HG02981 (cell line): ENCODE results near the gene RC3H1.
A peak's percentile ranks its signal among the peaks of the same experiment; 100 is the strongest.
"Not testable (repeated sequence)": the region's sequence is repeated elsewhere in the genome, so short reads cannot be mapped to it uniquely, and the experiment has no call there.

Source experiments
- ATAC-seq: cut with Tn5 transposase; IDR thresholded peaks from one replicate; pipeline ENCODE4 v1.9.1; 2021; ENCODE audit warnings: mild to moderate bottlenecking, moderate library complexity; ENCODE audit not compliant: unreplicated experiment

Gene RC3H1

GRCh38 chr1:173954179-173954578 lies 68.0 kb downstream of the RC3H1 start:
- ATAC-seq, result no peak

GRCh38 chr1:173948594-173948993 lies 73.6 kb downstream of the RC3H1 start:
- no peak for ATAC-seq

- no peak for ATAC-seq
Observed at GRCh38 chr1:173946380-173946921, 75.7 kb downstream of the RC3H1 start.

GRCh38 chr1:173937062-173937461 lies 85.1 kb downstream of the RC3H1 start:
- ATAC-seq, result peak; percentile 65

- ATAC-seq, result no peak
Observed at GRCh38 chr1:173934440-173934839, 87.7 kb downstream of the RC3H1 start.

- not testable (repeated sequence) for ATAC-seq
Observed at GRCh38 chr1:173930541-173930940, 91.6 kb downstream of the RC3H1 start.

- ATAC-seq, result no peak
Observed at GRCh38 chr1:173925306-173926242, 96.6 kb downstream of the RC3H1 start.

GRCh38 chr1:173920861-173921260 lies 101.3 kb downstream of the RC3H1 start:
- no peak for ATAC-seq

GRCh38 chr1:173917635-173918493 lies 104.3 kb downstream of the RC3H1 start:
- no peak for ATAC-seq

- ATAC-seq, result no peak
Observed at GRCh38 chr1:173917149-173917548, 105.0 kb downstream of the RC3H1 start, which contains the start of gene SERPINC1. SERPINC1 (minus strand) TSS chr1:173917327; CDS start chr1:173917259, 68 bp downstream.

GRCh38 chr1:173916667-173917066 lies 105.5 kb downstream of the RC3H1 start:
- ATAC-seq, result no peak

- no peak for ATAC-seq
Observed at GRCh38 chr1:173915596-173915995, 106.6 kb downstream of the RC3H1 start.

- ATAC-seq, result no peak
Observed at GRCh38 chr1:173914366-173914871, 107.7 kb downstream of the RC3H1 start.

GRCh38 chr1:173913111-173913510 lies 109.0 kb downstream of the RC3H1 start:
- no peak for ATAC-seq

- ATAC-seq, result no peak
Observed at GRCh38 chr1:173903827-173904531, 118.2 kb downstream of the RC3H1 start.

GRCh38 chr1:173900992-173901391 lies 121.2 kb downstream of the RC3H1 start:
- ATAC-seq, result no peak

GRCh38 chr1:173900427-173900826 lies 121.7 kb downstream of the RC3H1 start:
- ATAC-seq, result no peak

- no peak for ATAC-seq
Observed at GRCh38 chr1:173894189-173894588, 128.0 kb downstream of the RC3H1 start.

GRCh38 chr1:173893611-173894010 lies 128.5 kb downstream of the RC3H1 start:
- no peak for ATAC-seq

- ATAC-seq, result no peak
Observed at GRCh38 chr1:173889885-173890284, 132.3 kb downstream of the RC3H1 start.
